Tibial nerve (tissue), 4 donors: ENCODE data around the gene KREMEN2. TPM values are rescaled to one million over a fixed set of nuclear protein-coding genes. Genes with fewer than 3 reads are reported as not detected.

Experiments
- DNase-seq, 2 donors: peaks; one replicate each; pipeline ENCODE4 v3.0.0-alpha.2; 2019; ENCODE audit warnings: low spot score in 2 of 2
- H3K27ac ChIP-seq, 4 donors: fragments of 200-600 bp; sonication (generic) in 3 of 4; one replicate each; pipeline ENCODE4 v1.5.1; 2017 to 2019; ENCODE audit warnings: mild to moderate bottlenecking in 1 of 4
- H3K27me3 ChIP-seq, 2 donors: fragments of 200-600 bp; sonication (generic) in 1 of 2; one replicate each; pipeline versions ENCODE4 v1.5.1 to v1.6.0; 2017 to 2019
- H3K36me3 ChIP-seq, 3 donors: fragments of 200-600 bp; sonication (generic); one replicate each; pipeline ENCODE4 v1.5.1; 2018 to 2019
- H3K4me1 ChIP-seq, 4 donors: fragments of 200-600 bp; sonication (generic) in 3 of 4; one replicate each; pipeline ENCODE4 v1.5.1; 2017 to 2019
- H3K4me3 ChIP-seq, 4 donors: fragments of 200-600 bp; sonication (generic) in 3 of 4; one replicate each; pipeline ENCODE4 v1.5.1; 2017 to 2019; ENCODE audit warnings: mild to moderate bottlenecking in 1 of 4, moderate library complexity in 1 of 4
- H3K9me3 ChIP-seq, 4 donors: fragments of 200-600 bp; sonication (generic) in 3 of 4; one replicate each; pipeline ENCODE4 v1.5.1; 2017 to 2019
- EP300 ChIP-seq, 2 donors: sonication (generic); formaldehyde crosslinking; IDR thresholded peaks; one replicate each; pipeline ENCODE4 v1.6.1; 2017; ENCODE audit warnings: antibody characterized with exemption in 2 of 2, mild to moderate bottlenecking in 1 of 2
- POLR2A ChIP-seq, 2 donors: fragments of 450-650 bp; IDR thresholded peaks; one replicate each; pipeline ENCODE4 v1.6.1; 2017; ENCODE audit warnings: antibody characterized with exemption in 2 of 2, mild to moderate bottlenecking in 2 of 2, moderate library complexity in 2 of 2
- WGBS, 2 donors: methylation state at CpG; one replicate each; pipeline ENCODE4 v1.1.5; 2018; 5-methylcytosine and 5-hydroxymethylcytosine counted together
- total RNA-seq, 4 donors: library from RNA; depleted of rRNA; stranded (reverse); fragments of >200 nt; gene quantifications; one replicate each; pipeline ENCODE4 v1.1.0, GENCODE V29; 2016
- TF ChIP-seq, protein P1 (sequence below), 5 experiments: fragments of 200-600 bp in 3 of 5; fragments of 450-650 bp in 2 of 5; sonication (generic) in 3 of 5; IDR thresholded peaks; one replicate each; pipeline ENCODE4 v1.5.1; 2016 to 2019; ENCODE audit warnings: antibody characterized with exemption in 5 of 5, mild to moderate bottlenecking in 3 of 5, moderate library complexity in 2 of 5

Gene KREMEN2
- total RNA-seq, 4 donors from 2014 or later = not detected

DNA sequence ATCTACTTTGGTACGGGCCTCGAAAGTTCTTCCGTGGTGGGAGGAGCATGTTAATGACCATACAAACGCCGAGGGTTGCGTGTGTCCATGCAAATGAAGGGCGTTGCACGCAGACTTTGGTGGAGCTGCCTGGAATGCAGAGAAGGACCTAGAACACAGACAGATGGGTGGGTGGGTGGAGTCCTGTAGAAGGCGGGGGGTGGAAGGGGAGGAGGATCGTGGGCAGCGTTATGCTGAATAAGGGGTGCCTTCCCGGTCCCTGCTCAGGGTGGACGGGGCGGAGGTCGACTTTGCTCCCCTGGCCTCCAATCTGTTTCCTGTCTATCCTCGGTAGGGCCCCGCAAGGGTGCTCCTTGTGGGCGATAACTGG, 4.3 kb downstream of the KREMEN2 start:
- H3K36me3 ChIP-seq = peaks cover 0 to 18% (median 0%) of the 10 kb centered on the region in 3 donors
- peaks cover 0 to 74% (median 35%) of the 10 kb centered on the region in 4 donors for H3K4me1 ChIP-seq
- no peak for DNase-seq
- TF ChIP-seq POLR2A (IDR thresholded peaks at IDR 0.05) (no peak), EP300 (IDR thresholded peaks at IDR 0.05) (no peak)
- TF ChIP-seq, protein P1, sequence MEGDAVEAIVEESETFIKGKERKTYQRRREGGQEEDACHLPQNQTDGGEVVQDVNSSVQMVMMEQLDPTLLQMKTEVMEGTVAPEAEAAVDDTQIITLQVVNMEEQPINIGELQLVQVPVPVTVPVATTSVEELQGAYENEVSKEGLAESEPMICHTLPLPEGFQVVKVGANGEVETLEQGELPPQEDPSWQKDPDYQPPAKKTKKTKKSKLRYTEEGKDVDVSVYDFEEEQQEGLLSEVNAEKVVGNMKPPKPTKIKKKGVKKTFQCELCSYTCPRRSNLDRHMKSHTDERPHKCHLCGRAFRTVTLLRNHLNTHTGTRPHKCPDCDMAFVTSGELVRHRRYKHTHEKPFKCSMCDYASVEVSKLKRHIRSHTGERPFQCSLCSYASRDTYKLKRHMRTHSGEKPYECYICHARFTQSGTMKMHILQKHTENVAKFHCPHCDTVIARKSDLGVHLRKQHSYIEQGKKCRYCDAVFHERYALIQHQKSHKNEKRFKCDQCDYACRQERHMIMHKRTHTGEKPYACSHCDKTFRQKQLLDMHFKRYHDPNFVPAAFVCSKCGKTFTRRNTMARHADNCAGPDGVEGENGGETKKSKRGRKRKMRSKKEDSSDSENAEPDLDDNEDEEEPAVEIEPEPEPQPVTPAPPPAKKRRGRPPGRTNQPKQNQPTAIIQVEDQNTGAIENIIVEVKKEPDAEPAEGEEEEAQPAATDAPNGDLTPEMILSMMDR (IDR thresholded peaks at IDR 0.05) = no peak
- 16 to 22% methylated on average over 15 to 18 of the region's 18 CpGs for WGBS, 2 donors
- peak overlapping the region; percentile 44 to 84 (median 52) for H3K4me3 ChIP-seq
- H3K27me3 ChIP-seq = peaks cover 2 to 51% of the 10 kb centered on the region in 2 donors
- no peak overlapping the region for H3K27ac ChIP-seq
- H3K9me3 ChIP-seq = no peaks in the 10 kb centered on the region

DNA sequence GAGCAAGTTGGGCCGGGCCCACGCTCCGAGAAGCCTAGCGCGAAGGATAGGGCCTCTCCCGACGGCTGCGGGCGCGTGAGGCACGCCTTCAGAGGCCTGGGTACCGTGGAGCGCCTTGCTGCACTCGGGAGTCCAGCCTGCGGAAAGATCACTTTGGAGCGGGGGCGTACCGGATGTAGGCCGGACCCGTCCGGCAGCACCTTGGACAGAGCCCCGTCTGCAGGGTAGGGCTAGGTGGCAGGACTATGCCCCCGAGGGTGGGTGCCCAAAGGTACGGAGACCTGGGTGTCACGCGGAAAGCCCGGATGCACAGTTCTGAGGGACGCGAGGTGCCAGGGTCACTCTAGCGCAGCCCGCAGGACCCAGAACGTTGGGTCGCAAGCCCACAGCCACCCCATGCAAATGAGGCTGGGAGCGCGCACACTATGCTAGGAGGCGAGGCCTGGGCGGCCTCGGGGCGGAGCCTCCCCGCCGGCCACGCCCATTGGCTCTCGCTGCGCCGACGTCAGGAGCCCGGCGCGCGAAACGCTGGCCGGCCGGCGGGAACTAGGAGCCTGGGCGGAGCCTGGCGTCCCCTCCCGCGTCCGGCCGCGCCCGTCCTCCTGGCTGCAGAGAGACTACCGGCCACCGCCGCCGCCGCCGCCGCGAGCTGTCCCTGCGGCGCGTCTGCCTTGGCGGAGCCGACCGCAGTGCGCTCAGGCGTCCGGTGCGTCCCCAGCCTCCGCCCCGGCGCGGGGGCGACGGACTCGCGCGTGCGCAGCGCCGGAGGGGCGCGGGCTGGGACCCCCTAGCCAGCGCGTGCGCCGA, 4.9 kb downstream of the KREMEN2 start, which contains the start of gene PAQR4:
Gene PAQR4 (plus strand): TSS at position 611 of the 807 bp plus-strand sequence. CDS start 327 bp downstream, outside the sequence.
- peak within 1 kb of the TSS in 3 of 4 donors; percentile 66 to 77 (median 71) for H3K27ac ChIP-seq
- H3K9me3 ChIP-seq = no peaks in the 10 kb centered on the region
- peaks cover 0 to 68% (median 30%) of the 10 kb centered on the region in 4 donors for H3K4me1 ChIP-seq
- TF ChIP-seq POLR2A (IDR thresholded peaks at IDR 0.05) (peak in 1 of 2 donors; percentile 43), EP300 (IDR thresholded peaks at IDR 0.05) (peak in 1 of 2 donors; percentile 40)
- TF ChIP-seq, protein P1 (IDR thresholded peaks at IDR 0.05) = peak in 1 of 5 experiments; percentile 17
- peaks cover 0 to 19% (median 0%) of the 10 kb centered on the region in 3 donors for H3K36me3 ChIP-seq
- peak; percentile 53 to 59 for DNase-seq
- H3K4me3 ChIP-seq = peak within 1 kb of the TSS; percentile 44 to 84 (median 52)
- H3K27me3 ChIP-seq = peaks cover 0 to 45% of the 10 kb centered on the region in 2 donors
- 0 to 2% methylated on average over 39 to 40 of the region's 98 CpGs for WGBS, 2 donors

DNA sequence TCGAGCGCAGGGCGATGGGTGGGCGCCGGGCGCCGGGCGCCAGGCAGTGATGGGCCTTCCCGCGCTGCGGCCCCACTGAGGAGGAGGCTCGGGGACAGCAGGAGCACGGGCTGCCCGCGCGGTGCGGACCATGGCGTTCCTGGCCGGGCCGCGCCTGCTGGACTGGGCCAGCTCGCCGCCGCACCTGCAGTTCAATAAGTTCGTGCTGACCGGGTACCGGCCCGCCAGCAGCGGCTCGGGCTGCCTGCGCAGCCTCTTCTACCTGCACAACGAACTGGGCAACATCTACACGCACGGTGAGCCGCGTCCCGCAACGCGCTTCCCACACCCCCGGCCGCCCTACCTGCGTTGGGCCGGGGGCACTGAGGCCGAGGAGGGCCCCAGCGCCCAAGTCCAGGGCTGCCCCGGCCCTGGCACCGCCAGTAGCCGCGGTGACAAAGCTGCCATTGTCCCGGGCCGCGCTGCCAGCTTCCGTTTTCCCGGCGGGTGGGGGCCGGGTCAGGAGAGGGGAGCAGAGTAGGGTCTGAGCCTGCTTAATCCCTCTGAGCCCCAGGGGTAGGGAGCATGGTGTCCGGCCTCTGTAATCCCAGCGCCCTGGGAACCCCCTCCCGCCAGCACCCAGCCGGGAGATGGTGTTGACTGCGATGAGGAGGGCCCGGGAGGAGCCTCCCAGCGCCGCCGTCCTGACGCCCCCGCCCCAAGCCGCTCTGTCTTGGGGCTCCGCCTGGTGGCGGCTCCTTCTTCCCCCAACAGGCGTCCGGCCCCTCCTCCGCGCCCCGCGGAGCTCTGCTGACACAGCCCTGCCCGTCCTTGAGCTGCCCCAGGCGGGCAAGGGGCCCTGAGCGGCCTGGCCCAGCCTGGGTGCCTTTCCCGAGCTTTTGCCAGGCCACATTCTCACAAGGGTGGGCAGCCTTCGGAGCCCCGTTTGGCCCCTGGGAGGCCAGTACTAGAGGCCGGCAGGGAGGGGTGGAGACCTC, 5.8 kb downstream of the KREMEN2 start:
- peaks cover 0 to 36% of the 10 kb centered on the region in 2 donors for H3K27me3 ChIP-seq
- H3K4me1 ChIP-seq = peaks cover 0 to 59% (median 22%) of the 10 kb centered on the region in 4 donors
- H3K36me3 ChIP-seq = peaks cover 0 to 28% (median 0%) of the 10 kb centered on the region in 3 donors
- H3K4me3 ChIP-seq = peak overlapping the region; percentile 44 to 84 (median 52)
- WGBS, 2 donors = 1 to 4% methylated on average over 23 to 30 of the region's 83 CpGs
- H3K27ac ChIP-seq = peak overlapping the region in 3 of 4 donors; percentile 66 to 77 (median 71)
- DNase-seq = peak in 1 of 2 donors; percentile 23
- TF ChIP-seq POLR2A (IDR thresholded peaks at IDR 0.05) = no peak
- TF ChIP-seq, protein P1 (IDR thresholded peaks at IDR 0.05) = peak; percentile 30 to 54 (median 48)
- TF ChIP-seq EP300 (IDR thresholded peaks at IDR 0.05) = peak in 1 of 2 donors; percentile 13
- no peaks in the 10 kb centered on the region for H3K9me3 ChIP-seq

DNA sequence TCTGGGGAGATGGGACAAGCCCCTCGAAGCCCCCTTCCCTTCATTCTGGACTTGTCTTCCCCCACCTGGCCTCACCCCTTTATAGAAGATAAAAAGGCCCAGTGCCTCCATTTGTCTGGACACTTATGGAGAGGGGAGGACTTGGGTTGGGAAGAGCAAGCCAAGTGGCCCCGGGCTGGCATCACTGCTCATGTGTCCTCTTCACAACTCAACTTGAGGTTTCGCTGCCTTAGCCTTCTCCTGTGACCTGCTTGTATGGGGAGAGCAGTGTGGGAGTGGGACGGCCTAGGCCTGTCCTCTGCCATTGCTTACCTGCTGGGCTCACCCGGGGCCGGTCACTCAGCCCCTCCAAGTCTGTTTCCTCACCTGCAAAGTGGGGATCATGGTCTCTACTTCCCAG, 6.5 kb downstream of the KREMEN2 start:
- Histone ChIP-seq H3K4me3 (peak overlapping the region in 2 of 4 donors; percentile 55 to 84), H3K27ac (peak overlapping the region in 3 of 4 donors; percentile 66 to 77 (median 71)), H3K4me1 (peaks cover 0 to 53% (median 18%) of the 10 kb centered on the region in 4 donors), H3K27me3 (peaks cover 0 to 29% of the 10 kb centered on the region in 2 donors), H3K36me3 (peaks cover 0 to 28% (median 0%) of the 10 kb centered on the region in 3 donors), H3K9me3 (no peaks in the 10 kb centered on the region)
- 74 to 81% methylated on average over 6 of the region's 6 CpGs for WGBS, 2 donors
- no peak for DNase-seq
- TF ChIP-seq POLR2A (IDR thresholded peaks at IDR 0.05) = no peak
- TF ChIP-seq EP300 (IDR thresholded peaks at IDR 0.05) = no peak
- TF ChIP-seq, protein P1 (IDR thresholded peaks at IDR 0.05) = no peak
